ENCODE measurements around the gene PPP1R3G.

The PPP1R3G gene

DNA sequence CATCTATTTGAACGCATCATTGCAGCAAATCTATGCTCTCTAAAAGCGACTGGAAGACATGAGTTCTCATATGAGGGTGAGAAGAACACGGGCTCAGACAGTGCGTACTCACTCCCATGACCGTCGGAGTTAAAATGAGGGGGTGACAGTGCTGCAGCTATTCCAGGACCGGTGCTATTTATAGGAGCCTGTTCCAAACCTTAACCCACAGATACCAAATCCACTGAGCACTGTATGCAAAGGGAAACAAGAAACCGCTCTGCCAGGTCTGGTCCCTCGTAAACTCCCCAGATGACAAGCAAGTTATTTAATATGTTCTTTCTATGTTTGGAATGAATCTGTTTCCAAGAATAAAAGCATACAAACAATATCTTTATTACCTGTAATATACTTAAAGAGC is 22.9 kb downstream of the PPP1R3G start:
- TF ChIP-seq, protein P1, sequence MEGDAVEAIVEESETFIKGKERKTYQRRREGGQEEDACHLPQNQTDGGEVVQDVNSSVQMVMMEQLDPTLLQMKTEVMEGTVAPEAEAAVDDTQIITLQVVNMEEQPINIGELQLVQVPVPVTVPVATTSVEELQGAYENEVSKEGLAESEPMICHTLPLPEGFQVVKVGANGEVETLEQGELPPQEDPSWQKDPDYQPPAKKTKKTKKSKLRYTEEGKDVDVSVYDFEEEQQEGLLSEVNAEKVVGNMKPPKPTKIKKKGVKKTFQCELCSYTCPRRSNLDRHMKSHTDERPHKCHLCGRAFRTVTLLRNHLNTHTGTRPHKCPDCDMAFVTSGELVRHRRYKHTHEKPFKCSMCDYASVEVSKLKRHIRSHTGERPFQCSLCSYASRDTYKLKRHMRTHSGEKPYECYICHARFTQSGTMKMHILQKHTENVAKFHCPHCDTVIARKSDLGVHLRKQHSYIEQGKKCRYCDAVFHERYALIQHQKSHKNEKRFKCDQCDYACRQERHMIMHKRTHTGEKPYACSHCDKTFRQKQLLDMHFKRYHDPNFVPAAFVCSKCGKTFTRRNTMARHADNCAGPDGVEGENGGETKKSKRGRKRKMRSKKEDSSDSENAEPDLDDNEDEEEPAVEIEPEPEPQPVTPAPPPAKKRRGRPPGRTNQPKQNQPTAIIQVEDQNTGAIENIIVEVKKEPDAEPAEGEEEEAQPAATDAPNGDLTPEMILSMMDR (IDR thresholded peaks at IDR 0.05; ENCODE audit: insufficient read depth, missing control alignments) = no peak
- DNase-seq (ENCODE audit: insufficient read length, low spot score) = no peak
- FAIRE-seq = no peak

DNA sequence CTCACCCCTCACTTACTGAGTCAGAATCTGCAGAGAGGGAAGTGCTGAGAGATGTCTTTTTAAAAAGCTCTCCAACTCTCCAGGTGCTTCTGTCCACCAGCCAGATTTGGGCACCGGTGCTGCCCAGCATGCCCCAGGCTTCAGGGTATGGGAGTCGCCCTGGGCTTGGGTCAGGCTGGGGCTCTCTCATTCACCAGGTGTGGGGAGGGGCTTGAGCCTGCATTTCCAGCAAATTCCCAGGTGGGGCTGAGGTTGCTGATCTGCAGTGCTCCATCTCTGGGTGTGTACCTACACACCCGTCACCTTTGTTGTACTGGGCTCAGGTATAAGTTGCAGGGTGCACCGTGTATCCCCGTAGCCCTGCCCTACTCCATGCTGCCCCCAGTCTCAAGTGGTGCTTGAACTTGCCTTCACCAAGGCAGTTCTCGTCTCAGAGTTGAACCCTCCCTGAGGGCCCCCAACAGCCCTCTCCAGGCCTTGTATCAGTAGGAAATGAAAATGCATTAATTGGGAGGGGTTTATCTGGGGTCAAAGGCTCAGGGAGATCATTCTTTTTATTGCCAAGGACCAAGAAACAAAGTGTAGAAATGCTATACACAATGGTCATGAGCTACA is 23.5 kb downstream of the PPP1R3G start:
- TF ChIP-seq, protein P1 (IDR thresholded peaks at IDR 0.05; ENCODE audit: insufficient read depth, missing control alignments) = no peak
- FAIRE-seq = no peak
- no peak for DNase-seq (ENCODE audit: insufficient read length, low spot score)

DNA sequence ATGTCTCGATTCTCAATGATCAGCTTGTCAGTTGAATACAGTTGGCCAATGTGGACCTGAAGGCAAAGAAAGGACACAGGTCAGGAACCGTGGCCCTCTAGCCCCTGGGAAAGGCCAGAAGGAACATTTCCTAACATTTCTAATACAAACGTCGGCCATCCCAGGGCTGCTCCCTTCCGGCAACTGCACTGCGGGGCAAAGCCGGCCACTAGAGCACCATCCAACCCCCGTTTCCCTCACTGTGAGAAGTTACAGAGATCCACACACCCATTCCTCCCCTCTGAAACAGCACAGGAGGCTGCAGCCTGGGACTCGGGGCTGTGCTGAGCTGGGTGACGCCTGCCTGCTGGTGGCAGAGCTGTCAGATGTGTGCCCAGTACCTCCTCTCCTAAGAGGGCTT is 24.3 kb downstream of the PPP1R3G start:
- DNase-seq (ENCODE audit: insufficient read length, low spot score) (no peak), FAIRE-seq (no peak)
- TF ChIP-seq, protein P1 (IDR thresholded peaks at IDR 0.05; ENCODE audit: insufficient read depth, missing control alignments) = no peak

DNA sequence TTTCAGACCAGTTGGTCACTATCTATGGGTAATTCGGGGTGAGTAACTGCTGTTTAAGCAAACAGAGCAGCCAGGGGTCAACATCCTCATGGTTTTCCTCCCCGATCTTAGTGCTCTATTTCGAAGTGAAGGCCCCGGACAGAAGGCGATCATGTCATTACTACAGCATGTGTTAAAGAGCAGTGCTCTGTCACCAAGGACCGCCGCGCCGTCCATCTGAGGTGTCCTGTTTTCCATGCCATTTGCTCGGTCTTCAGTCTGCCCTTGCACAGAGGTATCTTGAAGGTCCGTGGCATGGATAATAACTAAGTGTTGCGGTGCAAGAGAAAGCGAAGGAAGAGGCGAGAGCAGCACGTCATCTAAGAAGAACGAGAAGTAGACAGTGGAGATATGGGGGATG is 25.1 kb downstream of the PPP1R3G start:
- no peak for FAIRE-seq
- TF ChIP-seq, protein P1 (IDR thresholded peaks at IDR 0.05; ENCODE audit: insufficient read depth, missing control alignments) = no peak
- DNase-seq (ENCODE audit: insufficient read length, low spot score) = no peak

DNA sequence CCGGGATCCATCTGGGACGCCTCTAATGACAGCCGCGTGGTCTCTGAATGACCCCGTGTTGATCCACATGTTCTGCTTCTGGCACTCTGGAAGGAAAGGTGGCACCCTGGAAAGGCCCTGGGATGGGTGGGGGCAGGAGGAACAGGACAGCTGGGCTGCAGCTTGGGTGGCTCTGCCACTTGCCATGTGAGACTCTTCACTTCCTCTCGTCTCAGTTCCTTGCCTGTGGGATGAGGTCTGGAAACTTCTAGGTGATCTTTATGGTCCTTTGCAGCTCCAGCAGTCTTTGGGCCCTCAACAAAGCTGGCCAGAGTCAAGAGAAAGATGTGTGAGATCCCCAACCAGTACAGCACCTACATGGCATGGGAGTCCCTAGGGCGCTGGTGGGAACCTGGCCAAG is 26.5 kb downstream of the PPP1R3G start:
- DNase-seq (ENCODE audit: insufficient read length, low spot score) (no peak), FAIRE-seq (no peak)
- TF ChIP-seq, protein P1 (IDR thresholded peaks at IDR 0.05; ENCODE audit: insufficient read depth, missing control alignments) = no peak

DNA sequence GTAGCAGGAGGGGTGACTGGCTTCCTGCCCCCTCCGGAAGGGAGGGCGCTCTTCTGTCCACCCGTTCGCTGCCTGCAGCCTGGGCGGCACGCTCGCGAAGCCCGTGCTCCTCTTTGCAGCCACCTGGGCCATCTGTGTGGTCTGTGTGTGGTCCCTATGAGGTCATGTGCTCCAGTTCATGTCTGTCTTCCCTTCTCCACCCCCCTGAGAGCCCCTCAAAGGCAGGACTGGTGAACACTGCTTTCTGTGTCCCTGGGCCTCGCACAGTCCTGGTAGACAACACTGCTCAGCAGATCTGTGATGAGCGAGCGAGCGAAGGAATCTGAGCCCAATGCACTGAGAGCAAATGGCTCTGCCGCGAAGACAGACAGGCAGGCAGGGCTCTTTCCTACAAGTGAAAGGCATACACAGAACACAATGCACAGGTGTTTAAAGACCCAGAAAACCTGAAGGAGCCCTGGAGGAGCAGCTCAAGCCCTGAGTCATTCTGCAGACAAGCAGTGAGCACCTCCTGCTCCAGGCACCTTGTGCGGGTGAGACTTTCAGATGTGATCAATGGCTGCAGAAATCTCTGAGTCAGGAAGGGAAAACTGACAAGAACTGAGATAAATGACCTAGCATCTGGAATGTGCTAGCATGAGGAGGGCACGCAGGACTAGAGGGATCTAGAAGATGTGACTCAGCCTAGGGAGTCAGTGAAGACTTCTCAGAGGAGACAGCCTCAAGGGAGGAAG is 27.1 kb downstream of the PPP1R3G start:
- TF ChIP-seq, protein P1 (IDR thresholded peaks at IDR 0.05; ENCODE audit: insufficient read depth, missing control alignments) = no peak
- FAIRE-seq (no peak), DNase-seq (ENCODE audit: insufficient read length, low spot score) (no peak)

DNA sequence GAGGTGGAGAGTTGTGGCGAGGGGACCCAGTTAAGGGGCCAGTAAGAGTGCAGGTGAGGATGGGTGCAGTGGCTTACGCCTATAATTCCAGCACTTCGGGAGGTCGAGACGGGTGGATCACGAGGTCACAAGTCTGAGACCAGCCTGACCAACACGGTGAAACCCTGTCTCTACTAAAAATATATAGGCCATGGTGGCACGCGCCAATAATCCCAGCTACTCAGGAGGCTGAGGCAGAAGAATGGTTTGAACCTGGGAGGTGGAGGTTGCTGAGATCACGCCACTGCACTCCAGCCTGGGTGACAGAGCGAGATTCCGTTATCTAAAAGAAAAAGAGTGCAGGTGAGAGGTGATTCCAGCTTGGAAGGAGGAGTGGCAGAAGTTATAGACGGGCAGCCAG is 28.0 kb downstream of the PPP1R3G start:
- FAIRE-seq = no peak

More for the DNA sequence above, 28.0 kb downstream of the PPP1R3G start:
- no peak for DNase-seq (ENCODE audit: insufficient read length, low spot score)
- TF ChIP-seq, protein P1 (IDR thresholded peaks at IDR 0.05; ENCODE audit: insufficient read depth, missing control alignments) = no peak

All from D721Med (cell line).